ENCODE data around the gene USE1.
"Not testable (repeated sequence)": the region's sequence is repeated elsewhere in the genome, so short reads cannot be mapped to it uniquely, and the experiment has no call there.

Gene USE1, protein sequence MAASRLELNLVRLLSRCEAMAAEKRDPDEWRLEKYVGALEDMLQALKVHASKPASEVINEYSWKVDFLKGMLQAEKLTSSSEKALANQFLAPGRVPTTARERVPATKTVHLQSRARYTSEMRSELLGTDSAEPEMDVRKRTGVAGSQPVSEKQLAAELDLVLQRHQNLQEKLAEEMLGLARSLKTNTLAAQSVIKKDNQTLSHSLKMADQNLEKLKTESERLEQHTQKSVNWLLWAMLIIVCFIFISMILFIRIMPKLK

DNA sequence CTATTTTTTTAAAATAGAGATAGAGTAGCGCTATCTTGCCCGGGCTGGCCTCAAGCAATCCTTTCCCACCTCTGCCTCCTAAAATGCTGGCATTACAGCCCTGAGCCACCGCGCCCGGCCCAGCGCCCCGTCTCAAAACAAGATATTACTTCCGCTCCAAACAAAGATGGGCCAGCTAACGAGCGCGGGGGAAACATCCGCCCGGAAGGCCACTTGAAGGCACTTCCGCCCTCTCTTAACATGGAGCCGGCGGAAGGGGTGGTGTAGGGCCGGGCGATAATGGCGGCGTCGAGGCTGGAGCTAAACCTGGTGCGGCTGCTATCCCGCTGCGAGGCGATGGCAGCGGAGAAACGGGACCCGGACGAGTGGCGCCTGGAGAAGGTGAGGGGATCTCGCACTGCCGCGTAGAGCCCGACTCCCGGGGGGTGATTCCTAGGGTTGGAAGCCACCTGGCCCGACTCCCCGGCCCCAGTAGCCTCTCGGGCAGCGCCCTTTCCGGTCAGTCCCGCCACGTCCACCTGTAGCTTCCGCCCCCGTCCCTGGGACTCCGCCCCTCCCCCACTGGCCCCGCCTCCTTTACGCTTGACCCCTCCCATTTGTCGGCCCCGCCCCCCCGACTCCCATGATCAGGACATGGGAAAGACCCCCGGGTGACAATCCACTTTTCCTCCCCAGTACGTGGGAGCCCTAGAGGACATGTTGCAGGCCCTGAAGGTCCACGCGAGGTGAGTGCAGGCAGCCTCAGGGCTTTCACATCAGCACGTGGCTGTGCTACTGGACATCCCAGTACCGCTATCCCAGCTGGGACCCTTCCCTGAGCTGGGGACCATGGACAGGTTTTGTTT lies at the start of gene USE1:
Gene USE1, plus strand, starts transcription at position 231 of the 845 bp plus-strand sequence. Its CDS starts 49 bp downstream, at position 280.
- peak; percentile 95 for DNase-seq (ENCODE audit: low spot score)

DNA sequence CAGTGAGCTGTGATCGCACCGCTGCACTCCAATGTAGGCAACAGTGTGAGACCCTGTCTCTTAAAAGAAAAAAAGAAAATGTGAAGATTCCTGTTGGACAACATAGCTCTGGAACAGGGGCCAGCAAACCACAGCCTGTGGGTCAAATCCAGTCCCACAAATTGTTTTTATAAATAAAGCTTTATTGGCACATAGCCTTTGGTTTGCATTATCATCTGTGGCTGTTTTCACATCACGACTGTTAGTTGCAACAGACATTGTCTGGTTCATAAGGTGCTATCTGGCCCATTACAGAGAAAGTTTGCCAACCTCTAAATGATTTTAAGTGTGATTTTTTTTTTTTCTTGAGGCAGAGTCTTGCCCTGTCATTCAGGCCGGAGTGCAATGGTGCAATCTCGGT lies 49.4 kb upstream of the USE1 start:
- no peak for DNase-seq (ENCODE audit: low spot score)

DNA sequence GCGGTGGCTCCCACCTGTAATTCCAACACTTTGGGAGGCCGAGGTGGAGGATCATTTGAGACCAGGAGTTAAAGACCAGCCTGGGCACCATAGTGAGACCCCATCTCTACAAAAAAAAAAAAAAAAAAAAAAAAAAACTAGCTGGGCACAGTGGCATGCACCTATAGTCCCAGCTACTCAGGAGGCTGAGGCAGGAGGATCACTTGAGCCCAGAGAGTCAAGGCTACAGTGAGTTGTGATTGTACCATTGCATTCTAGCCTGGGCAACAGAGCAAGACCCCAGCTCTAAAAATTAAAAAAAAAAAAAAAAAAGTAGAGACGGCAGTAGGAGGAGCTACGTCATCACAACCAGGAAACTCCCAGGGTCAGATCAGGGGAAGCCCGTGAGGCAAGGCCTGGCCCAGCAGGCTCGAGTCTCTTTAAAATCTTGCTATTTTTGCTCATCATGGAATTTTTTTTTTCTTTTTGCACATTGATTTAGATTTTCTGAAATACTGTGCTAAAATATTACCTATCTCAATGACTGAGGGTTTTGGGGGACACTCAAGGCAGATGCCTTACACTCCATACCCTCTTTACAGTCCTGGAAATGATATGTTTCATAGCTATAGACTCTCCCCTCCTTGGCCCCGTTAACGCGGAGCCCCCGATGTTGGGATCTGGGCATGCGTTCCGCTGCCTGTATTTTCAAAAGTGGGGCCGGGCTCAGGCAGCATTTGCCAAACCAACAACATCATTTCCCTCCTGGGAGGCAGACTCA lies 44.4 kb upstream of the USE1 start:
- no peak for DNase-seq (ENCODE audit: low spot score)

DNA sequence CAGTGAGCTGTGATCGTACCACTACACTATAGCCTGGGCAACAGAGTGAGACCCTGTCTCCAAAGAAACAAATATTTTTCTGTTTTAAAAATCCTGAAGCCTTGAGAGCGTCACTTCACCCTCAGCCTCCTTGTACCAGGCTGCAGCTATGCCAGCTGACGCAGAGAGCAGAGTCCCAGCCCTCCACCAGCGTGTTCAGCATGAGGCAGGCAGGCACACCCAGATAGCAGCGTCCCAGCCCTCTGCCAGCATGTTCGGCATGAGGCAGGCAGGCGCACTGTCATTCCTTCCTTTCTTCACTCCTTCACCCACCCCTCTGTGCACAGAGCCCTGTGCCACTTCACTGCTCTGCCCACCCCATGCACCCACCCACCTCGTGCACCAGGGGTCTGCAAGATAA lies 43.3 kb upstream of the USE1 start:
- DNase-seq (ENCODE audit: low spot score), result no peak

DNA sequence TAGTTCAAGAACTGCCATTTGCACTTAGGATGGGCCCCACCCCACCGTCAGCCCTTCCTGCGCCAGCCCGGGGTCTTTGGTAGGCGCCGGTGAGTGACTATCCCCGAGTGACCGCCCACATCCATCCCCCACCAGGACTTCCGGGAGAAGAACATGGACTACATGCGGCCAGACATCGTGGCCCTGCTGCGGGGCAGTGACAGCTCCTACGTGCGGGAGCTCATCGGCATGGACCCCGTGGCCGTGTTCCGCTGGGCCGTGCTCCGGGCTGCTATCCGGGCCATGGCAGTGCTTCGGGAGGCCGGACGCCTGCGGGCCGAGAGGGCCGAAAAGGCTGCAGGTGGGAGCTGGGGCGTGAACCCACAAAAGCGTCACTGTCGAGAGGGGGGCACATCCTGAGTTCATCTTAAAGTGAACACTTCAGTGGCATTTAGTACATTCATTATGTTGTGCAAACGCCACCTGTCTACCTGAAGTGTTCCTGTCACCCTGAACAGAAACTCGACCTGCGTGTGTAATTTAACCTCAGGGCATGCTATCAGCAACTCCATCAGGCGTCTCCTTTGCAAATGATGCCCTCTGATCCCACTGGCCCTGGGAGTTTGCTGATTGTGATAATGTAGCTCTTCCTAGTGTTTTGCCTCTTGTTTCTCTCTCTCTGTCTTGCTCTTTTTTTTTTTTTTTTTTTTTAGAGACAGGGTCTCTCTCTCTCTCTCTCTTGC lies 42.4 kb upstream of the USE1 start:
- DNase-seq (ENCODE audit: low spot score), result no peak

DNA sequence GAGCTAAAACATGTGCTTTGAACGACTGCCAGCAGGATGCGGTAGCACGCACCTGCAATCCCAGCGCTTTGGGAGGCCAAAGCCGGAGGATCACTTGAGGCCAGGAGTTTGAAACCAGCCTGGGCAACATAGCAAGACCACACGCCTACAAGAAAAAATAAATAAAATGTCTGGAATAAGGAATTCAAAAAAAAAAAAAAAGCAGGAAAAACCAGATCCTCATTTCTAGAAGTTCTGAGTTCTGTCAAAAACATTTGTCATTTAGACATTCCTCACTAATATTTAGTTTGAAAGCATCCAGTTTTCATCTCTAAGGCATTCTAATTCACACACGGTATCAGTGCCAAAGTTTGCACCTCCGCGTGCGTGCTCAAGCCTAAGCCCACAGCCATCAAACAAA lies 36.9 kb upstream of the USE1 start:
- no peak for DNase-seq (ENCODE audit: low spot score)

DNA sequence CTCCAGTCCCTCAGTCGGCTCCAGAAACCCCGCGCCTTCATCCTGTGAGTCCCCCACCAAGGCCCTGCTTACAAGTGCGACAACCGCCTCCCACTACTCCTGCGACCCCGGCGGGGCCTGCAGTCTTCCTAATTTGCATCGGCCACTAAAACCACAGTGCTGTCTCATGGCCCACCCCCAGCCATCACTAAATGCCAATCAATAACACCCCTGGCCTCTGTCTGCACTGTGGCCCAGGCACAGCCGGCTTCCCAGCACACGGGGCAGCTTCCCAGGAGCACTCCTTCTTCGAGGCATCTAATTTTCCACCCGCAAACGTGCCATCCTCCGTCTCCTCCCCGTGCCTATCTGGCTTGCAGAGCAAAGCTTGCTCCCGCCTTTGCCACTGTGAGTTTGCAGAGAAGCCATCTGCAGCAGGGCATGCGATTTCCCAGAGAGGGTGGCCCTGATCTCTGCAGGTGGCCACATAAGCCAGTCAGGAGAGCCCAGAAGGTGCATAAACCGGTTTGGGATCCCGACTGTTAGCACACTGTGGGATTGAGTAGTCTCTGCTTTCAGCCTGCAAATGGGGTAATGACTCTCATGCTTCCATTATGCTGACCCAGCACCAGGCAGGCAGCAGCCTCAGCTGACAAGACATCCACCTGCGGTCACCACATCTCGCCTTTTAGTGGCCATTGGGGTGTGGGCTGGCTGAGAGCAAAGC lies 34.0 kb upstream of the USE1 start:
- DNase-seq (ENCODE audit: low spot score), result no peak

DNA sequence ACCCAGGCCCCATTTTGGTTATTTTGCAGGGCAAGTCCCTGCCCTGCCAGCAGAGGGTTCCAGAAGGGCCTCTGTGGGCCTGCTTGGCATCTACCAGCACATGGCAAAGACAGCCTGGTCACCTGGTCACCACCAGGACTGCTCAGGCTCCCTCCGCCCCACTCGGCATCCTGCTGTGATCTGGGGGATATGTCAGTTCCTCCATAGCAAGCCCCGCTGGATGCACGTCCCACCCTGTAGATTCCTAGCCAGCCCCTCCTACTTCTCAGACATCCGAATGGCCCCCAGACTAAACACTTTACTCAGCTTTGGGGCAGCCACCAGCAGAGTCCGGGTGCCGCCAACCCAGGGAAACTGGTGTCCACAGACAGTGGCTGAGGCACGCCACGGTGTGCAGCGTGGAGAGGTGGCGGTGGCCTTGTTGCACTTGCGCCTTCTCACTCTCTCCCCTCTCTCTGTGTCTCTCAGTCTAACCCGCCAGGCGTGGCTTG lies 31.8 kb upstream of the USE1 start:
- no peak for DNase-seq (ENCODE audit: low spot score)

DNA sequence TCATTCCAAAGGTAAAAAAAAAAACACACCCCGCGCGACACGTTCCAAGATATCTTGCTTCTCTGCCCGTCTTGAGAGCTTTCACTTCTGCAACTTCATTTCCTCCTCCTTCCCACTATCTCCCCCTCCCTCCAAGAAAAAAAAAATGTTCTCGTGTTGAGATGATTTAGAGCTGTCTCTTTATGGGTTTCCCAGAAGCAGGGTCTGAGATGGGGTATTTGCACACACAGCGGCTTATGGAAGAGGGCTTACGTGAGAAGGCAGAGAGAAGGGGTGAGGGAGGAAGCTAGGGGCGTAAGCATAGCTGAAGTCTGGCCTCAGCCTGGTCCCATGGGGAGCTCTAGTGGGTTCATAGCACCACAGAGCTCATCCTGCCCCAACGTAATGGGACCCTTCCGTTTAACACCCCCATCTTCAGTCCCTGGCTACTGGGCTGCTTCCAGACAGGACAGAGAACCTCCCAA lies 31.3 kb upstream of the USE1 start:
- no peak for DNase-seq (ENCODE audit: low spot score)

DNA sequence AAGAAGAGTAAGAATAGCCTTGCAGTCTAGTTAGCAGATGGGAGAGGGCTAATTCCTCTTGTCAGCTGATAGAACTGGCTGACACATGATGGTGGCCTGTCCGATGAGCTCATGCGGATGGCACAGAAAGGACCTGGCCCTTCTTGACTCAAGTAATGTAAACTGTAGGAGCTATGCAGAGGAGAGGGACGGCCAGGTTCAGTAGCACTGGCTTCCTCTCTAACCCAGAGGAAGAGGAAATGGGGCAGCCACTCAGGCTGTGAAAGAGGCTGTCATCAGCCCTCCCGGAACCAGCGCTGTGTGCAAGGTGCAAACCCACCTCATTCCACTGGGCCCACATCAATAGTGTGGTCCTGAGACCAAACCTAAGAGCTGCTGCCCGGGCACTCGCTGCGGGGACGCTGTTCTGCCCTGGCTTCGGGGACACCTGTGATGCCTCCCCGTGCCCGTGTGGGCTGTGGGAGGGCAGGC lies 30.8 kb upstream of the USE1 start:
- no peak for DNase-seq (ENCODE audit: low spot score)

DNA sequence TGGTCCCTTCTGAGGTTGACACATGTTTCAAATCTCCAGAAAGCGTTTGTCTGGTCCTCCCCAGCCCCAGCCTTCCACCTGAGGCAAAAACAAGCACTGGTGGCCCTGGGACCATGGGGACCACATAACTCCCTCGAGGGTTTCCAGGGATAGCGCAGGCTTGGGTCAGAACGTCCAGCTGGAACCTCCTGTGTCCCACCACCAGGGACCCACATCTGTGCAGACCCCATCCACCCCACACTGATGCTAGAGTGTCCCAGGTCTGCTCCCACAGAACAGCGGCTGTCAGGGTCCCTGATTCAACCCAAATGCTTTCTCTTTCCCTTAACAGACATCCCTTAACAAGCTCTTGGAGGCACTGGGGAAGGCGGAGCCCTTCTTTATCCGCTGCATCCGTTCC lies 29.6 kb upstream of the USE1 start:
- DNase-seq (ENCODE audit: low spot score), result no peak

DNA sequence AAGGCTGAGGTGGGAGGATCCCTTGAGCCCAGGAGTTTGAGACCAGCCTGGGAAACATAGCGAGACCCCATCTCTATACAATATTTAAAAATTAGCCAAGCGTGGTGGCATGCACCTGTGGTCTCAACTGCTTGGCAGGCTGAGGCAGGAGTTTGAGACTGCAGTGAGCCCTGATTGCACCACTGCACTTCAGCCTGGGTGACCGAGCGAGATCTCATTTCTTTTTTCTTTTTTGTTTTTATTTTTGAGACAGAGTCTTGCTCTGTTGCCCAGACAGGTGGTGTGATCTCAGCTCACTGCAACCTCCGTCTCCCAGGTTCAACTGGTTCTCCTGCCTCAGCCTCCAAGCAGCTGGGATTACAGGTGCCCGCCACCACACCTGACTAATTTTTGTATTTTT lies 23.4 kb upstream of the USE1 start:
- DNase-seq (ENCODE audit: low spot score), result not testable (repeated sequence)

DNA sequence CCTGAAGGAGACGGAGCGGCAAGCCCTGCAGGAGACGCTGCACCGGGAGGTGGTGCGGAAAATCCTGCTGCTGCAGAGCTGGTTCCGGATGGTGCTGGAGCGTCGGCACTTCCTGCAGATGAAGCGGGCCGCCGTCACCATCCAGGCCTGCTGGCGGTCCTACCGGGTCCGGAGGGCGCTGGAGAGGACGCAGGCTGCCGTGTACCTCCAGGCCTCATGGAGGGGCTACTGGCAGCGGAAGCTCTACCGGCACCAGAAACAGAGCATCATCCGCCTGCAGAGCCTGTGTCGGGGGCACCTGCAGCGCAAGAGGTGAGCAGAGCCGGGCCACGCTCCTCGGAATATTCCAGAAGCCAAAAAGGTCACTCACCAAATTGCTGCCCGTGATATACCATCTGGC lies 22.4 kb upstream of the USE1 start:
- no peak for DNase-seq (ENCODE audit: low spot score)

DNA sequence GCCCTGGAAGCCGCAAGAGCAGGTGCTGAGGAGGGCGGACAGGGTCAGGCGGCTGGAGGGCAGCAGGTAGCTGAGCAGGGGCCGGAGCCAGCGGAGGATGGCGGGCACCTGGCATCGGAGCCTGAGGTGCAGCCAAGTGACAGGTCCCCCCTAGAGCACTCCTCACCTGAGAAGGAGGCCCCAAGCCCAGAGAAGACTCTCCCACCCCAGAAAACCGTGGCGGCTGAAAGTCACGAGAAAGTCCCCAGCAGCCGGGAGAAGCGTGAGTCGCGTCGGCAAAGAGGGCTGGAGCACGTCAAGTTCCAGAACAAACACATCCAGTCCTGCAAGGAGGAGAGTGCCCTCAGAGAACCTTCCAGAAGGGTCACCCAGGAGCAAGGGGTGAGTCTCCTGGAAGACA lies 20.5 kb upstream of the USE1 start:
- no peak for DNase-seq (ENCODE audit: low spot score)

DNA sequence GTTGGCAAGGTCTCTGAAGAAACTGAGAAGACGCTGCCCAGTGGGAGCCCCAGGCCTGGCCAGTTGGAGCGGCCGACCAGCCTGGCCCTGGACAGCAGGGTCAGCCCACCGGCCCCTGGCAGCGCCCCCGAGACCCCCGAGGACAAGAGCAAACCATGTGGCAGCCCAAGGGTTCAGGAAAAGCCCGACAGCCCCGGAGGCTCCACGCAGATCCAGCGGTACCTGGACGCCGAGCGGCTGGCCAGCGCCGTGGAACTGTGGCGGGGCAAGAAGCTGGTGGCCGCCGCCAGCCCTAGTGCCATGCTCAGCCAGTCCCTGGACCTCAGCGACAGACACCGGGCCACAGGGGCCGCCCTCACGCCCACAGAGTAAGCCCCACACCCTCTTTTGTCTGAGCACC lies 20.1 kb upstream of the USE1 start:
- no peak for DNase-seq (ENCODE audit: low spot score)

DNA sequence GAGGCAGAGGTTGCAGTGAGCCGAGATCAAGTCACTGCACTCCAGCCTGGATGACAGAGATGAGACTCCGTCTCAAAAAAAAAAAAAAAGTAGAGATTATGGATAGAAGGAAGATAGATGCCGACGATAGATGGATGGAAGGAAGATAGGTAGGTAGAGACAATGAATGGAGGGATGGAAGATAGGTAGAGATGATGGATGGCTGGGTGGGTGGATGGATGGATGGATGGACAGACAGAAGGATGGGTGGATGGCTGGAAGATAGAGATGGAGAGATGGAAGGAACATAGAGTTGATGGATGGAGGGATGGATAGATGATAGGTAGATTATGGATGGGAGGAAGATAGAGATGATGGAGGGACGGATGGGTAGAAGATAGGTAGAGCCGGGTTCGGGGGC lies 18.5 kb upstream of the USE1 start:
- no peak for DNase-seq (ENCODE audit: low spot score)

DNA sequence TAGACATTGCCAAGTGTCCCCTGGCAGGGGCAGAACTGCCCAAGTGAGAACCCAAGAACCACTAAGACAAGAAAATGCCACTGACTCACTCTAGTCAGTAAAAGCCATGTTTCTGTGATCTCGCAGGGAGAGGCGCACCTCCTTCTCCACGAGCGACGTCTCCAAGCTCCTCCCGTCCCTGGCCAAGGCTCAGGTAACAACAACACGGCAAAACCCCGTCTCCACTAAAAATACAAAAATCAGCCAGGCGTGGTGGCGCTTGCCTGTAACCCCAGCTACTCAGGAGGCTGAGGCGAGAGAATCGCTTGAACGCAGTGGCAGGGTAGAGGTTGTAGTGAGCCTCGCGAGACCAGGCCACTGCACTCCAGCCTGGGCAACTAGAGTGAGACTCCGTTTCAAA lies 17.5 kb upstream of the USE1 start:
- DNase-seq (ENCODE audit: low spot score), result no peak

DNA sequence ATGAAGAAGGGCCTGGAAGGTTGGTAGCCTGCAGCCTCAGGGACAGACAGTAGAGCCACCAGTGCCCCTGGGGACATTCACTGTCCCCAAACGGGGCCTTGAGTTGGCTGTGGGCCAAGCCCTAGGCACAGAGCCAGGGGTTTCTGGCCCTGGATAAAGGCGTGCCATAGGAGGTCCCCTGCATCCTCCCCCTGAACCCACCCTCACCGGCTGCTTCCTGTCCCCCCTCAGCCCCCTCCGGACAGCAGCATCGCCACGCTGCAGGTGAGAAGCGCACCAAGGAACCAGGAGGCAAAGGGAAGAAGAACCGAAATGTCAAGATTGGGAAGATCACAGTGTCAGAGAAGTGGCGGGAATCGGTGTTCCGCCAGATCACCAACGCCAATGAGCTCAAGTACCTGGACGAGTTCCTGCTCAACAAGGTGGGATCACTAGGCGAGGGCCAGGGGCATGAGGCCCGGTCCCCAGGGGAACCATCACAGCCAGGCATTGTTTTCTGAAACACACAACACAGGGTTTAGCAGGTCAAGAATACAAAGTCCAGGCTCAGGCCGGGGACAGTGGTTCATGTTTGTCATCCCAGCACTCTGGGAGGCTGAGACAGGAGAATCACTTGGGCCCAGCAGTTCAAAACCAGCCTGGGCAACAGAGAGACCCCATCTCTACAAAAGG lies 14.6 kb upstream of the USE1 start:
- no peak for DNase-seq (ENCODE audit: low spot score)

DNA sequence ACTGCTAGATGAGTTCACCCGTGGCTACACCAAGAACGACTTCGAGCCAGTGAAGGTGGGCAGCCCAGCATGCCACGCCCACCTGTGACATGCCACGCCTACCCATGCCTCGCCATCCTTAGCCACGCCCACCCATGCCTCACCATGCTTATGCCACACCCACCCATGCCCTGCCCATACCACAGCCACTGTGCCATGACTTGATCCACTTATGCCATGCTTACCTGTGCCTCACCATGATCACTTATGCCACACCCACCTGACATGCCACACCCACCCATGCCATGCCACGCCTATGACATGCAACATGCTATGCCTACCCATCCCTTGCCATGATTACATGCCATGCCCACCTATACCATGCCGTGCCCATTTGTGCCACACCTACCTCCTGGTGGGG lies 12.9 kb upstream of the USE1 start:
- DNase-seq (ENCODE audit: low spot score), result no peak

DNA sequence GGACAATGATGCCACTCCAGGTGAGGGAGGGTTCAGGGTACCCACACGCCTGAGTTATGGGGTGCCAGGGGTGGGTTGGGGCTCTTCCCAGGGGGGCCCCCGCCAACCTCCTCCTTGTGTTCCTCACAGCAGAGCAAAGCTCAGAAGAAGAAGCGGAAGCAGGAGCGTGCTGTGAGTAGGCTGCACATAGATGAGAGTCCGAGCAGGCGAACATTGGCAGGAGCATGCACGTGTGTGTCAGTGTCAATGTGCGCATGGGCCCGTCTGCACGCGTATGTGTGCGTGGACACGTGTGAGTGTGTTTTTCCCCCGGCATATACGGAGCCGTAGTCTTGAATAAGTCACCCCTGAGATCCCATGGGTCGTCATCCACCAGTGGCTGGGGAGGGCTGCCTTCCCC lies 12.4 kb upstream of the USE1 start:
- no peak for DNase-seq (ENCODE audit: low spot score)

Data from GM03348 (cell line).